Fibroblast of the conjunctiva (primary cell): ENCODE results near the gene CSF3R.

Experiments
- DNase-seq: peaks from one replicate; pipeline ENCODE4 v3.0.0-alpha.2; 2010; ENCODE audit warnings: low read depth

Gene CSF3R

GRCh38 chr1:36419569-36419968 lies 63.1 kb downstream of the CSF3R start:
- no peak for DNase-seq

GRCh38 chr1:36419140-36419539 lies 63.6 kb downstream of the CSF3R start:
- no peak for DNase-seq

- no peak for DNase-seq
These were observed 64.8 kb downstream of the CSF3R start for GRCh38 chr1:36417931-36418330.
